HCEC 1CT (cell line): ENCODE data around the gene PDE4D.

Experiments
- DNase-seq: peaks from one replicate; pipeline ENCODE4 v3.0.0-alpha.2; 2017

PDE4D gene

DNA sequence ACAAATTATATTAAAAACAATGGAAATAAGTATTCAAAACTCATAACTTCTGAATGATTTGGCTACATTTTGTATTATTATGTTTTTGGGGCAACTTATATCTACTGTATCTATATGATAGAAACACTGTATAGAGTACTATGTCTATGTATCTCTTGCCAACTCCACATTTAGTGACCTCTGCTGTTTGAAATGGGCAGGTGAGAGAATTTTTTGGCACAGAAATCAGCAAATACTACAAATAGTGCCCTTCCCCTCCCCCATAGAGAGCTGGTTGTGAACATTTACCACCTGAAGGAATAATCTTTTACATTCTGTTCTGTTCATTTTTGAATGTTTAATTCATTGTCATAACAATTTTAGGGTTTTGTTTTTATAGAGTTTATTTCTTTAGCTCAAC is 545.3 kb downstream of the PDE4D start:
- no peak for DNase-seq

DNA sequence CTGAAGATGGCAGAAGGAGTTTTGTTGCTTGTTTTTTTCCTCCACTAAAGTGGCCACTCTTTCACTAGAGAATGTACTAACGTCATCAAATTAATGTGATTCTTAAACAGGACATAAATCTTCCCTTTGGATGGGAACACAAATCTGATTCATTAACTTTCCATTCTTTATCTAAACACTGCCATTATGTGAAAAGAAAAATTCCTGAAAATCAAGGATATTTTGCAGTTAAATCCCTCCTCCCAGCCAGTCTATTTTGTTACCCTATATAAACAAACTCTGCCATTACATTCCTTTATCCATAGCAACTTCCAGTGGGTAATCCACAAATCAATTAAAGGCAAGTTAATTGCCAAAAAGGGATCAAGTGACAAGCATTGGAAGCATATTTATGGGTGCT is 546.5 kb downstream of the PDE4D start:
- peak; percentile 45 for DNase-seq

- DNase-seq: no peak
Observed at GRCh38 chr5:59346514-59346913, 547.0 kb downstream of the PDE4D start.

DNA sequence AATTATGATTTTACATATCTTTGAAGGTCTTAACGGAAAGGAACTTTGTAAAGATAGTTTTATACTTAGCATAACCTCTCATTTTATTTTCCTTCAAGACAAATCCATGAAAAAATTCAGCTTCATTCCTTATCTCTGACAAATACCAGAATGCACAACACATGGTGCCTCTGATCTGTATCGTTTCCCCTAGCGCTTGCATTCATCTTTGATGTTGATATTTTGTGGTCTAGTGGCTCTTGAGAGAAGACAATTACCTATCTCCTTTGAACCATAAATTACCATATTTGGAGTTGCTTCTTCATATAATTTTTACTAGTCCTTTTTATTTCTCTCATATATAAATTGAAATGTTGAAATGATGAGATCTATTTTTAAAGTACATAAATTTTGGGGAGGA is 551.3 kb downstream of the PDE4D start:
- DNase-seq: no peak

DNA sequence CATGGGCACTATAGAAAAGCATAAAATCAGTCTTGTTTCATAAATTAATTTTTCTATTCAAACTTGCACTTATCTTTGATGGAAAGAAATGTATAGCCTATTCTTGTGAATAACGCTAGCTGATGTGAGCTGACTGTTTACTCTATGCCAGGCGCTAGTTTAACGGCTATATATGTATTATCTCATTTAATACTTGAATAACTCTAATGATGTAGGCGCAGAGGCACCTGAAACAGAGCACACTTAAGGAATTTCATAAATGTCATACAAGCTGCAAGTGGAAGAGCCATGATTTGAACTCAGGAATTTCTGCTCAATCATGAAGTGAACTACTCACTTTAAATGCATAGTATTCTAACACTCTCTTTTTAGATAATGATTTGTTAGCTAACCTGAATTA is 551.8 kb downstream of the PDE4D start:
- DNase-seq: no peak

- no peak for DNase-seq
Observed at GRCh38 chr5:59341155-59341554, 552.4 kb downstream of the PDE4D start.

GRCh38 chr5:59340637-59341036 is 552.9 kb downstream of the PDE4D start:
- DNase-seq: no peak

DNA sequence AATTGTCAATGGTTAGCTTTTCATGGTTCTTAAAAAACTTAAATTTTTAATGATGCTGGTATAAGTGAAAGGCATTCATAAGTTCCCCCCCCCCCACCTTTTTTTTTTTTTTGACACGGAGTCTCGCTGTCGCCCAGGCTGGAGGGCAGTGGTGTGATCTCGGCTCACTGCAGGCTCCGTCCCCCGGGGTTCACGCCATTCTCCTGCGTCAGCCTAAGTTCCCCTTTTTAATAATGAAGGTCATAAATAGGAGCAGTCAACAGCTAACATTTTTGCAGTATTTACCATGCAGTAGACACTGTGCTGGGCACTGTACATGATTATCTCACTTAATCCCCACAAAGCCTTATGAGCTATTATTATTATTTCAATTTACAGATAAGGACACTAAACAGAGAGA is 556.3 kb downstream of the PDE4D start:
- no peak for DNase-seq

- DNase-seq: no peak
Observed at GRCh38 chr5:59335544-59335943, 558.0 kb downstream of the PDE4D start.

GRCh38 chr5:59333416-59333815 is 560.1 kb downstream of the PDE4D start:
- DNase-seq: no peak

DNA sequence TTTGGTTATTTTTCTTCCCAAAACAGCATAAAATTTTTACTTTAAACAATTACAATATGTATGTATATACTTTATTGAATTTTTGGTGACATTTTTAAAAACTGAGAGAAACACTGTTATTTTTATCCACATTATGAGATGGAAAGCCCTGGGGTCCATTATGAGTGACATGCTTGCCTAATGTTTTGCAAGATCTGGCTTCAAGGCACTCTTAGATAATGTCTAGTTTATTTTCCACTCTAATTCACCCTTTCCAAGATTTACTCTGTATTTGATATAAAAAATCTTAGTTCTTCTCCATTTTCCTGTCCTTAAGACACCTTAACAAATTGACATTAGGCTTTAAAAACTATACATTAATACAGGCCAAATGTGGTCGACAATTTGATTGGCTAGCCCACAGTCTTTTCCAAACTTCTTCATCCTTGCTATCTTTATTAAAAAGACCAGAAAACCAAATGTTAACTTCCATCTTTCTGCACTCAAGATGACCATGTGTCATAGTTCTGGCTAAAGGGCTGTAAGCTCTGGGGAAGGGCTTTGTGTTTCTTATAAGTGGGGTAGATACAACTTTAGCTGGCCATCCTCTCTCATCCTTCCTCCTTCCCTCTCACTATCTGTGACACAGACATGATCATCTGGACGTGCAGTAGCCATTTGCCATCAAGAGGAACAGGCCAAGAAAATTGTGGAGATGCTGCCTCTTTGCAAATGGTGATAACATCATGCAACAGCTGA is 561.1 kb downstream of the PDE4D start:
- DNase-seq: no peak

GRCh38 chr5:59330680-59331079 is 562.8 kb downstream of the PDE4D start:
- DNase-seq: no peak

DNA sequence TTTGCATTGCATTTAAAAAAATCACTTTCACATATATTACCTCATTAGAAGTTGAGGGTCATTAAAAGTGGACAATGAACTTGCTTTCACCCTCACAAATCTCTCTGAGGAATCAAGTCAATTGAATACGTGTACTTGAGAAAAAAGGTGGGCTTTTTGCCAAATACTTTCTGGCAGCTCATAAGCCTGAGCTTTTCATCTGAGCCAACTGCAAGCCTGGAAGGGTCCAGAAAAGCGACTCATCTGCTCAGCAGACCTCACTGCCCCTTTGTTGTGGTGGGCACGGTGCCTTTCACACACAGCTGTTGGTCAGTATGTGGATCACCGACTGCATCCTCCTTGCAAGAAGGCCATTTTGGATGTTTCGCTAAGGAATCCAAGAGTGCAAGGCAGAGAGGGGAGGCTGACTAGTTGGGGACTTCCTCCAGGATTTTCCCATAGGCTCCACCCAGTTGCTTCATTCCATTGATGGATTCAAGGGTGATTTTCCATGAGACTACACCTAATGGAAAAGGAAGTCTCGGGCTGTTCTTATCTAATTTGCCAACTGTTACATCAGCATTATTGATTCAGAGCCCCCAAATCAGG is 564.7 kb downstream of the PDE4D start:
- peak; percentile 24 for DNase-seq

DNA sequence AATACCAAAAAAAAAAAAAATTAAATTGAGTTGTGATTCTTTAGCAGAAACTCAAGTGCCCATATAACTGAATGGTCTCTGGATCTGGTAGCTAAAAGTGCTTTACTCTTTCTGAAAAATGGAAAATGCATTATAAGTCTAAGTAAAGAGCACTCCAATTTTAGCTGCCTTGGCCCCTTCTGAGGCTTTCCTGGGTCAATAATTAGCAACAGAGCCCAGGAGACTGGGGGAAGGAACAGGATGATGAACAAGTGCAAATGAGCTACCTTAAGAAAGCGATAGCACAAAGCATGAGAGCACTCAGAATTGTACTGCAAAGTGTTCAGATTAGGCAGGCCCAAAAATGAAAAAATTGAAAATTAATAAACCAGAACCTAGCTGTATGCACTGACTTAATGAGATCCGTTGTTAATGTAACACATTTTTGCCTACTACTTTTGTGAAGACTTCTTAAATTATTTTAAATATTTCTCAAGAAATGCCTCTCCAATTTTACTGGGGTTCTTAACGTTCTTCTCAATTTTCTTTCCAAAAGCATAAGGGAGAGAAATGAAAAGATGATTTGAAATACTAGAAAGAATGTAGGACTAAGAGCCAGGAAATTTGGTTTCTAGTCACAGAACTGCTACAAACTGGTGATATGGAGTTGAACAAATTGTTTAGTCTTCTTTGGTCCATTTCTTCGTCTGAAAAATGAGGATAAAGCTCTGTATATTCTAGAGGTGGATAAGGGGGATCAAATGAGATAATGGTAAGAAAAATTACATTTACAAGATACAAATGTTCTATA is 566.1 kb downstream of the PDE4D start:
- no peak for DNase-seq

GRCh38 chr5:59326596-59326995 is 566.9 kb downstream of the PDE4D start:
- DNase-seq: no peak

GRCh38 chr5:59325070-59325469 is 568.5 kb downstream of the PDE4D start:
- DNase-seq: no peak

- DNase-seq: no peak
Observed at GRCh38 chr5:59322894-59323293, 570.6 kb downstream of the PDE4D start.

GRCh38 chr5:59322058-59322457 is 571.5 kb downstream of the PDE4D start:
- no peak for DNase-seq

- no peak for DNase-seq
Observed at GRCh38 chr5:59321642-59322041, 571.9 kb downstream of the PDE4D start.

GRCh38 chr5:59320420-59320819 is 573.1 kb downstream of the PDE4D start:
- DNase-seq: no peak

DNA sequence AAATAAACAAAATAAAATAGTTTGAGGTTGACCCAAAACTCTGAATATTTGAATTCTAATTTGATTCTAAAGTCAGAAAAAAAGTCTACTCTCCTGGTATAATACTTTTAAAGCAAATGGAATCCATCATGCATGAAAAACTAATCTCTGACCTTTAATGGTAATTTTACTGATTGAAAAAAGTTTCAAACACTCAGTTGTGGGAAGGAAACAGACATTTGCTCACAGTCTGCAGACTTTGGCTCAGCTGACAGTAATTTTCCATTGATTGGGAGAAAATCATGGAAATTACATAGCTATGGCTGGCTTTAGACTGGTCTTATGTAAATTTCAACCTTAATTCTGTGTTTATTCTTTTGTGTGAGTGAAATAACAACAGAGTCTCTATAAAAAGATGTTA is 574.3 kb downstream of the PDE4D start:
- DNase-seq: no peak

GRCh38 chr5:59317774-59318205 is 575.7 kb downstream of the PDE4D start:
- DNase-seq: no peak

GRCh38 chr5:59317023-59317773 is 576.3 kb downstream of the PDE4D start:
- DNase-seq: peak; percentile 37
